SK-N-SH (cell line): Measurements from ENCODE around the gene JAZF1. TPM values are rescaled to one million over a fixed set of nuclear protein-coding genes. Genes with fewer than 3 reads are reported as not detected.

Source experiments
- CTCF ChIA-PET: fragments of 300-600, 350-600 bp; formaldehyde crosslinking; extraction: SDS; loops from one replicate; lab custom pipeline; 2021; lab: Yijun Ruan, JAX
- POLR2A ChIA-PET: fragments of 350-600 bp; sonication (Branson Sonifier 250); formaldehyde crosslinking; extraction: SDS; loops from one replicate; lab custom pipeline; 2020; ENCODE audit warnings: antibody characterized with exemption, inconsistent platforms; lab: Yijun Ruan, JAX
- DNase-seq: peaks from one replicate; pipeline ENCODE4 v3.0.0; 2012
- H2AFZ ChIP-seq: fragments of 200-600 bp; sonication (generic); 2 replicates; pipeline ENCODE4 v1.8.1; 2016; ENCODE audit warnings: antibody characterized with exemption, mild to moderate bottlenecking, low read depth
- H3F3A ChIP-seq: fragments of 200-600 bp; sonication (generic); replicated peaks from 2 replicates; pipeline ENCODE3; 2016; ENCODE audit warnings: antibody characterized with exemption, mild to moderate bottlenecking; ENCODE audit not compliant: insufficient read depth
- H3K27ac ChIP-seq, 2 experiments: fragments of 200-500 bp in 1 of 2; fragments of 200-600 bp in 1 of 2; sonication (Bioruptor generic) in 1 of 2; sonication (generic), shearing (Covaris generic) in 1 of 2; 2 replicates each; pipeline versions ENCODE4 v1.5.1 to v1.6.1; 2014 to 2016; ENCODE audit warnings: low read depth in 2 of 2, inconsistent platforms in 1 of 2, low read length in 1 of 2, mild to moderate bottlenecking in 1 of 2, mixed read lengths in 1 of 2
- H3K27me3 ChIP-seq: fragments of 200-600 bp; sonication (generic), shearing (Covaris generic); 2 replicates; pipeline ENCODE4 v1.6.1; 2016; ENCODE audit warnings: mixed run types; ENCODE audit not compliant: insufficient read depth
- H3K36me3 ChIP-seq, 2 experiments: fragments of 200-500 bp in 1 of 2; fragments of 200-600 bp in 1 of 2; sonication (Bioruptor generic) in 1 of 2; sonication (generic) in 1 of 2; replicated peaks in 1 of 2; 2 replicates each; pipeline versions ENCODE3 to v1.5.1; 2014 to 2016; ENCODE audit warnings: low read length in 1 of 2, mild to moderate bottlenecking in 1 of 2; ENCODE audit not compliant: insufficient read depth in 2 of 2, control insufficient read depth in 1 of 2
- H3K4me1 ChIP-seq, 2 experiments: fragments of 200-500 bp in 1 of 2; fragments of 200-600 bp in 1 of 2; sonication (Bioruptor generic) in 1 of 2; sonication (generic), shearing (Covaris generic) in 1 of 2; 2 replicates each; pipeline versions ENCODE4 v1.5.1 to v1.6.1; 2014 to 2016; ENCODE audit warnings: low read depth in 1 of 2, low read length in 1 of 2, mixed run types in 1 of 2; ENCODE audit not compliant: insufficient read depth in 2 of 2, control insufficient read depth in 1 of 2
- H3K4me2 ChIP-seq: fragments of 200-600 bp; sonication (generic), shearing (Covaris generic); 2 replicates; pipeline ENCODE4 v1.6.1; 2017; ENCODE audit warnings: mixed run types
- H3K4me3 ChIP-seq, 2 experiments: fragments of 200-500 bp in 1 of 2; fragments of 200-600 bp in 1 of 2; sonication (Bioruptor generic) in 1 of 2; sonication (generic), shearing (Covaris generic) in 1 of 2; 2 replicates each; pipeline versions ENCODE4 v1.5.1 to v1.8.1; 2014 to 2016; ENCODE audit warnings: low read depth in 2 of 2, inconsistent platforms in 1 of 2, low read length in 1 of 2, mild to moderate bottlenecking in 1 of 2, mixed read lengths in 1 of 2, moderate library complexity in 1 of 2
- H3K79me2 ChIP-seq: fragments of 200-600 bp; sonication (generic); 2 replicates; pipeline ENCODE4 v1.8.1; 2017; ENCODE audit warnings: mild to moderate bottlenecking; ENCODE audit not compliant: insufficient read depth
- H3K9ac ChIP-seq: fragments of 200-600 bp; sonication (generic); 2 replicates; pipeline ENCODE4 v1.6.1; 2017; ENCODE audit warnings: mixed run types
- H3K9me2 ChIP-seq: fragments of 200-600 bp; sonication (generic); 2 replicates; pipeline ENCODE4 v1.6.1; 2017; ENCODE audit warnings: mixed run types
- H3K9me3 ChIP-seq: fragments of 200-600 bp; sonication (generic); 2 replicates; pipeline ENCODE4 v1.6.1; 2017; ENCODE audit warnings: mixed run types, mild to moderate bottlenecking, moderate library complexity
- H4K20me1 ChIP-seq: fragments of 200-600 bp; sonication (generic); 2 replicates; pipeline ENCODE4 v1.6.1; 2017; ENCODE audit warnings: mild to moderate bottlenecking, mixed run types; ENCODE audit not compliant: insufficient read depth
- CHD2 ChIP-seq: fragments of 150-350 bp; IDR thresholded peaks from 2 replicates; pipeline ENCODE4 v1.6.1; 2018; ENCODE audit warnings: low read length; ENCODE audit not compliant: partially characterized antibody
- CTCF ChIP-seq: fragments of 200-600 bp; sonication (generic); IDR thresholded peaks from 2 replicates; pipeline ENCODE4 v1.6.1; 2017; ENCODE audit warnings: antibody characterized with exemption, mild to moderate bottlenecking, moderate library complexity
- EP300 ChIP-seq, 2 experiments: IDR thresholded peaks; 2 replicates each; pipeline versions ENCODE4 v1.4.0 to v1.6.1; 2012; ENCODE audit warnings: borderline replicate concordance in 1 of 2, low read depth in 1 of 2, low read length in 1 of 2
- FOSL2 ChIP-seq: IDR thresholded peaks from 2 replicates; pipeline ENCODE4 v1.4.0; 2012; ENCODE audit warnings: low read depth, mild to moderate bottlenecking, moderate library complexity, borderline replicate concordance
- FOXM1 ChIP-seq: IDR thresholded peaks from 2 replicates; pipeline ENCODE4 v1.4.0; 2012; ENCODE audit warnings: low read depth, mild to moderate bottlenecking
- GABPA ChIP-seq: IDR thresholded peaks from 2 replicates; pipeline ENCODE4 v1.4.0; 2012; ENCODE audit warnings: low read depth, mild to moderate bottlenecking
- MXI1 ChIP-seq: IDR thresholded peaks from 2 replicates; pipeline ENCODE4 v1.6.1; 2012; ENCODE audit warnings: mild to moderate bottlenecking, low read depth, low read length, improper control_type of control experiment
- NRF1 ChIP-seq: IDR thresholded peaks from 2 replicates; pipeline ENCODE4 v1.6.1; 2012; ENCODE audit warnings: low read depth, mild to moderate bottlenecking, low read length
- PBX3 ChIP-seq: IDR thresholded peaks from 2 replicates; pipeline ENCODE4; 2012
- POLR2AphosphoS5 ChIP-seq: IDR thresholded peaks from 2 replicates; pipeline ENCODE4 v1.6.1; 2012; ENCODE audit warnings: low read depth, low read length
- RAD21 ChIP-seq: IDR thresholded peaks from 2 replicates; pipeline ENCODE4 v1.6.1; 2012; ENCODE audit warnings: mild to moderate bottlenecking, low read length
- REST ChIP-seq: IDR thresholded peaks from 2 replicates; pipeline ENCODE4 v1.6.1; 2012; ENCODE audit warnings: mild to moderate bottlenecking, low read depth, low read length, moderate library complexity
- SIN3A ChIP-seq: IDR thresholded peaks from 2 replicates; pipeline ENCODE4 v1.6.1; 2012; ENCODE audit warnings: low read depth, mild to moderate bottlenecking, low read length, moderate library complexity, borderline replicate concordance
- SMC3 ChIP-seq: IDR thresholded peaks from 2 replicates; pipeline ENCODE4 v1.6.1; 2012; ENCODE audit warnings: low read depth, low read length, improper control_type of control experiment
- TAF1 ChIP-seq: IDR thresholded peaks from 2 replicates; pipeline ENCODE4 v1.6.1; 2012; ENCODE audit warnings: low read depth, mild to moderate bottlenecking, low read length, moderate library complexity, borderline replicate concordance
- TCF12 ChIP-seq: IDR thresholded peaks from 2 replicates; pipeline ENCODE4 v1.4.0; 2012
- TEAD4 ChIP-seq: IDR thresholded peaks from 2 replicates; pipeline ENCODE4 v1.4.0; 2012; ENCODE audit warnings: mild to moderate bottlenecking, borderline replicate concordance; ENCODE audit not compliant: insufficient read depth
- YY1 ChIP-seq: IDR thresholded peaks from 2 replicates; pipeline ENCODE4 v1.4.0; 2012; ENCODE audit warnings: low read depth, mild to moderate bottlenecking
- WGBS: methylation state at CpG from one replicate; pipeline ENCODE4 v1.1.6; 2017; ENCODE audit warnings: low lambda C conversion rate; 5-methylcytosine and 5-hydroxymethylcytosine counted together
- polyA plus RNA-seq, 3 experiments: library from polyadenylated mRNA; depleted of rRNA; stranded (reverse); fragments of >200 nt; gene quantifications; 2 replicates each; pipeline ENCODE4 v1.2.3, GENCODE V29; 2012
- TF ChIP-seq, protein P1 (sequence below): fragments of 150-350 bp; IDR thresholded peaks from 2 replicates; pipeline ENCODE4 v1.6.1; 2016; ENCODE audit warnings: mild to moderate bottlenecking, low read depth, low read length

Gene JAZF1
- polyA plus RNA-seq, 1 of the 3 experiments (the other 2 are of a cell fraction) = 1.7 TPM

DNA sequence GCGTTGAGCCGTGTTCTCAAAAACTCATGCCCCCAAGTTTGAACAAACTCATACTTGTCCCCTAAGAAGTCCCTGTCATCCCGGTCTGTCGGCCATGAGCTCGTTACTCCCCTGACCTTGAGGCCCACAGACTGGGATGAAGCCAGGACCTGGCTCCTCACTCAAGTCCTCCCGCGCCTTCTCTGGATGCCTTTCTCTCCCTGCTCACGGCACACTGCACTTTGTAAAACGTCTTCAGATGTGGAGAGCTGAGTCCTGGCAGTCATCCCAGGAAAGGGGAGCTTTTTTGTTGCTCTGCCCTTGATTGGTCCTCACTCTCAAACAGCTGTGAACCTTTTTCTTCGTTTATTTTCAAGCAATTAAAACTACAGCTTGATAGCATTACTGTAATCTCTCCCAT, 110.8 kb downstream of the JAZF1 start:
- POLR2A ChIA-PET = no interaction called here
- CTCF ChIA-PET = interaction anchor here (1.8 to 31.3 kb wide), 5 partner anchors 8 to 874 kb away, joined by 6 to 828 read pairs (median 651); no protein-coding TSS in a partner anchor
- H4K20me1 ChIP-seq = no peaks in the 10 kb centered on the region
- peaks cover 6 to 23% of the 10 kb centered on the region in 2 experiments; a peak in 2 of 4 replicates for H3K4me1 ChIP-seq
- H3K36me3 ChIP-seq = no peaks in the 10 kb centered on the region
- H3K9ac ChIP-seq = no peak overlapping the region
- H3K9me3 ChIP-seq = no peaks in the 10 kb centered on the region
- H2AFZ ChIP-seq = no peak overlapping the region
- WGBS = 72% methylated on average over 10 of the region's 10 CpGs
- DNase-seq = no peak
- H3F3A ChIP-seq = no peaks in the 10 kb centered on the region
- peak overlapping the region in 1 of 2 experiments; percentile 60; a peak in 1 of 4 replicates for H3K27ac ChIP-seq
- peak overlapping the region; percentile 5; the same call in 1 of the 2 replicates for H3K4me2 ChIP-seq
- no peaks in the 10 kb centered on the region for H3K79me2 ChIP-seq
- H3K9me2 ChIP-seq = no peaks in the 10 kb centered on the region
- H3K4me3 ChIP-seq = no peak overlapping the region
- TF ChIP-seq FOXM1 (no peak), FOSL2 (no peak), NRF1 (no peak), TCF12 (peak; percentile 47; the same call in 1 of the 2 replicates)
- TF ChIP-seq, protein P1, sequence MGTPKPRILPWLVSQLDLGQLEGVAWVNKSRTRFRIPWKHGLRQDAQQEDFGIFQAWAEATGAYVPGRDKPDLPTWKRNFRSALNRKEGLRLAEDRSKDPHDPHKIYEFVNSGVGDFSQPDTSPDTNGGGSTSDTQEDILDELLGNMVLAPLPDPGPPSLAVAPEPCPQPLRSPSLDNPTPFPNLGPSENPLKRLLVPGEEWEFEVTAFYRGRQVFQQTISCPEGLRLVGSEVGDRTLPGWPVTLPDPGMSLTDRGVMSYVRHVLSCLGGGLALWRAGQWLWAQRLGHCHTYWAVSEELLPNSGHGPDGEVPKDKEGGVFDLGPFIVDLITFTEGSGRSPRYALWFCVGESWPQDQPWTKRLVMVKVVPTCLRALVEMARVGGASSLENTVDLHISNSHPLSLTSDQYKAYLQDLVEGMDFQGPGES = no peak
- TF ChIP-seq, all 33 proteins: peak for 1
- H3K27me3 ChIP-seq = no peaks in the 10 kb centered on the region

- Histone ChIP-seq H3K9ac (no peak overlapping the region), H3K4me3 (no peak overlapping the region), H4K20me1 (no peaks in the 10 kb centered on the region), H2AFZ (no peak overlapping the region), H3K9me2 (no peaks in the 10 kb centered on the region), H3F3A (no peaks in the 10 kb centered on the region), H3K4me2 (no peak overlapping the region; the same call in 1 of the 2 replicates), H3K27ac (peak overlapping the region; percentile 35 to 60; a peak in 3 of 4 replicates), H3K79me2 (no peaks in the 10 kb centered on the region), H3K36me3 (no peaks in the 10 kb centered on the region), H3K4me1 (peaks cover 6 to 23% of the 10 kb centered on the region in 2 experiments; a peak in 2 of 4 replicates), H3K9me3 (no peaks in the 10 kb centered on the region), H3K27me3 (no peaks in the 10 kb centered on the region)
- ChIA-PET POLR2A (no interaction called here), CTCF (interaction anchor here (1.8 to 31.3 kb wide), 5 partner anchors 7 to 873 kb away, joined by 6 to 828 read pairs (median 651); no protein-coding TSS in a partner anchor)
- no peak for TF ChIP-seq TEAD4
- no peak for TF ChIP-seq PBX3
- TF ChIP-seq POLR2AphosphoS5 = no peak
- no peak for TF ChIP-seq MXI1
- TF ChIP-seq CTCF = no peak
- no peak for TF ChIP-seq EP300 (IDR thresholded peaks at IDR 0.05; ENCODE audit: borderline replicate concordance in 1 of 2, low read depth in 1 of 2, low read length in 1 of 2)
- TF ChIP-seq CHD2 = no peak
- no peak for TF ChIP-seq REST
- TF ChIP-seq SMC3 = no peak
- TF ChIP-seq FOSL2 = no peak
- no peak for TF ChIP-seq TAF1
- no peak for TF ChIP-seq GABPA
- no peak for TF ChIP-seq YY1
- no peak for TF ChIP-seq RAD21
- no peak for TF ChIP-seq SIN3A
- TF ChIP-seq TCF12 = no peak
- TF ChIP-seq NRF1 = no peak
- 96% methylated on average over 3 of the region's 3 CpGs for WGBS
- no peak for DNase-seq
These were observed 111.2 kb downstream of the JAZF1 start for GRCh38 chr7:28069388-28069787.
